ENCODE results near the gene KRT23. TPM values are rescaled to one million over a fixed set of nuclear protein-coding genes. Genes with fewer than 3 reads are reported as not detected.
A peak's percentile ranks its signal among the peaks of the same experiment; 100 is the strongest.

KRT23 gene
- total and polyA plus RNA-seq, 9 of the 15 experiments (the other 6 are each of a cell fraction or from before 2014, with no cell fraction given) = not detected

DNA sequence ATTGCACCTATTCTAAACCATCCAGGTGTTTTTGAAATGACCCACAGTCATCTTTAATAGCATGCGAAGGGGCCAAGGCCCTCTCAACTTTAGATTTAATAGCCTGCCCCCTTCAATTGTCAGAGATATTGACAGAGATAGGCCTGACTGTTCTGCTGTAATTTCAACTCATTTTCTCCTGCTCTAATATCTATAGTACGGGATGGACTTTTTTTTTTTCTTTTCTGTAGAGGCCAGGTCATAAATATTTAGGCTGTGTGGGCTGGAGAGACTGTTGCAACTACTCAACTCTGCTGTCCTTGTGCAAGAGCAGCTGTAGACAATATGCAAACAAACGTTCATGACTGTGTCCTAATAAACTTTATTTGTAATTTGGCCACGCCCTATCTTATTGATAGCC, 27.7 kb downstream of the KRT23 start:
- no peaks in the 10 kb centered on the region for H3K9me3 ChIP-seq (replicated peaks; ENCODE audit: control insufficient read depth, insufficient read depth, low read depth, low read length)
- POLR2A ChIA-PET = no interaction called here
- H3K79me2 ChIP-seq (ENCODE audit: control insufficient read depth, insufficient read depth, low read length) = no peaks in the 10 kb centered on the region
- BruUV-seq (replicated peaks) = no TSS peak
- no peak overlapping the region for H3K27ac ChIP-seq (ENCODE audit: extremely low read depth, low read depth, low read length)
- H3K4me1 ChIP-seq (replicated peaks in 1 of 2; ENCODE audit: control insufficient read depth in 2 of 2, insufficient read depth in 2 of 2, low read length in 2 of 2) = no peaks in the 10 kb centered on the region
- H3K9ac ChIP-seq (ENCODE audit: insufficient read depth in 1 of 2, low read depth in 2 of 2, low read length in 2 of 2) = no peak overlapping the region
- 0% methylated on average over 4 of the region's 4 CpGs for WGBS (ENCODE audit: insufficient coverage, low coverage, missing lambda C conversion rate)
- TF ChIP-seq, protein P1, sequence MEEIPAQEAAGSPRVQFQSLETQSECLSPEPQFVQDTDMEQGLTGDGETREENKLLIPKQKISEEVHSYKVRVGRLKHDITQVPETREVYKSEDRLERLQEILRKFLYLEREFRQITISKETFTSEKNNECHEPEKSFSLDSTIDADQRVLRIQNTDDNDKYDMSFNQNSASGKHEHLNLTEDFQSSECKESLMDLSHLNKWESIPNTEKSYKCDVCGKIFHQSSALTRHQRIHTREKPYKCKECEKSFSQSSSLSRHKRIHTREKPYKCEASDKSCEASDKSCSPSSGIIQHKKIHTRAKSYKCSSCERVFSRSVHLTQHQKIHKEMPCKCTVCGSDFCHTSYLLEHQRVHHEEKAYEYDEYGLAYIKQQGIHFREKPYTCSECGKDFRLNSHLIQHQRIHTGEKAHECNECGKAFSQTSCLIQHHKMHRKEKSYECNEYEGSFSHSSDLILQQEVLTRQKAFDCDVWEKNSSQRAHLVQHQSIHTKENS (CRISPR knock-in tag; IDR thresholded peaks at IDR 0.05) = no peak
- TF ChIP-seq HOXB6 (CRISPR knock-in tag; IDR thresholded peaks at IDR 0.05; ENCODE audit: borderline replicate concordance) = no peak
- CTCF ChIA-PET (ENCODE audit: low intra/inter-chr PET ratio) = interaction anchor here (0.7 to 3.8 kb wide), 10 partner anchors 107 to 753 kb away, joined by 3 to 36 read pairs (median 3); no protein-coding TSS in a partner anchor
- no peak overlapping the region for H3K4me2 ChIP-seq (ENCODE audit: insufficient read depth, low read length)
- DNase-seq (ENCODE audit: extremely low read depth in 1 of 4, low spot score in 3 of 4) (no peak), FAIRE-seq (no peak), ATAC-seq (no peak)
- peaks cover 28 to 35% of the 10 kb centered on the region in 2 experiments for H3K27me3 ChIP-seq (ENCODE audit: control insufficient read depth in 2 of 2, insufficient read depth in 2 of 2, low read length in 2 of 2)
- no peaks in the 10 kb centered on the region for H4K20me1 ChIP-seq (replicated peaks; ENCODE audit: control insufficient read depth, insufficient read depth, low read length)
- H3K4me3 ChIP-seq = no peak overlapping the region
- in situ Hi-C loops (cut with MboI) = loop anchor here (5.0 to 10.0 kb wide), 2 partner anchors 105 to 753 kb away; no protein-coding TSS in a partner anchor
- intact Hi-C loops (cut with micrococcal nuclease) = loop anchor here (1.0 to 10.0 kb wide), 7 partner anchors 106 to 757 kb away; no protein-coding TSS in a partner anchor
- H3K9me1 ChIP-seq (ENCODE audit: control insufficient read depth, insufficient read depth, low read length) = no peaks in the 10 kb centered on the region
- H2AFZ ChIP-seq (ENCODE audit: low read depth, low read length) = no peak overlapping the region
- no peaks in the 10 kb centered on the region for H3K36me3 ChIP-seq (ENCODE audit: control insufficient read depth, insufficient read depth, low read length)

DNA sequence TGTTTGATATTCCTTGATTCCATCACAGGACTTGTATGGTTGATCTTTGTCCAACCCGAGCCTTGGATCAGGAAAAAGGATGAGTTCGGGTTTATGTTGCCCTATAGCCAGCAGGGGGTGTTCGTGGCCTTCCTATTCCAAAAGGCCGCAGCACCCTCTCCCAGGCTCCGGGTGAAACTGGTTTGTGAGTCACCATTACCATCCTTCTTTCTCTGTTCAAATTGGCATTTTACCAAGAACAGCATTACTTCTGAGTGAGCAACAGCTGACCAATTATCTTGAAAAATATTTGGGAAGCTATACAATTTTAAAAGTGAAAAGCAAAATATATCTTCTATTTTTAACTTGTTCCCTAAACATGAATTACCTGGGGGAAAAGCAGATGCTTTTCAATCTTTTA, 28.1 kb downstream of the KRT23 start:
- H3K27me3 ChIP-seq (ENCODE audit: control insufficient read depth in 2 of 2, insufficient read depth in 2 of 2, low read length in 2 of 2) = peaks cover 32 to 37% of the 10 kb centered on the region in 2 experiments
- peak; percentile 97 for FAIRE-seq
- ChIA-PET CTCF (ENCODE audit: low intra/inter-chr PET ratio) (interaction anchor here (0.7 to 3.8 kb wide), 12 partner anchors 106 to 758 kb away, joined by 3 to 36 read pairs (median 4); no protein-coding TSS in a partner anchor), POLR2A (no interaction called here)
- H3K36me3 ChIP-seq (ENCODE audit: control insufficient read depth, insufficient read depth, low read length) = no peaks in the 10 kb centered on the region
- no peaks in the 10 kb centered on the region for H3K4me1 ChIP-seq (replicated peaks in 1 of 2; ENCODE audit: control insufficient read depth in 2 of 2, insufficient read depth in 2 of 2, low read length in 2 of 2)
- H3K4me3 ChIP-seq = no peak overlapping the region
- intact Hi-C loops (cut with micrococcal nuclease) (loop anchor here (1.0 to 10.0 kb wide), 7 partner anchors 106 to 757 kb away; no protein-coding TSS in a partner anchor), in situ Hi-C loops (cut with MboI) (loop anchor here (5.0 to 10.0 kb wide), 2 partner anchors 105 to 753 kb away; no protein-coding TSS in a partner anchor)
- H3K9me1 ChIP-seq (ENCODE audit: control insufficient read depth, insufficient read depth, low read length) = no peaks in the 10 kb centered on the region
- H3K4me2 ChIP-seq (ENCODE audit: insufficient read depth, low read length) = no peak overlapping the region
- peak; percentile 96 for ATAC-seq
- 0% methylated on average over 5 of the region's 5 CpGs for WGBS (ENCODE audit: insufficient coverage, low coverage, missing lambda C conversion rate)
- H2AFZ ChIP-seq (ENCODE audit: low read depth, low read length) = no peak overlapping the region
- no peak overlapping the region for H3K27ac ChIP-seq (ENCODE audit: extremely low read depth, low read depth, low read length)
- no peaks in the 10 kb centered on the region for H4K20me1 ChIP-seq (replicated peaks; ENCODE audit: control insufficient read depth, insufficient read depth, low read length)
- BruUV-seq (replicated peaks) = no TSS peak
- H3K9me3 ChIP-seq (replicated peaks; ENCODE audit: control insufficient read depth, insufficient read depth, low read depth, low read length) = no peaks in the 10 kb centered on the region
- peak; percentile 73 to 83 (median 75) for DNase-seq (ENCODE audit: extremely low read depth in 1 of 4, low spot score in 3 of 4)
- H3K79me2 ChIP-seq (ENCODE audit: control insufficient read depth, insufficient read depth, low read length) = no peaks in the 10 kb centered on the region
- H3K9ac ChIP-seq (ENCODE audit: insufficient read depth in 1 of 2, low read depth in 2 of 2, low read length in 2 of 2) = no peak overlapping the region
- TF ChIP-seq, protein P2, sequence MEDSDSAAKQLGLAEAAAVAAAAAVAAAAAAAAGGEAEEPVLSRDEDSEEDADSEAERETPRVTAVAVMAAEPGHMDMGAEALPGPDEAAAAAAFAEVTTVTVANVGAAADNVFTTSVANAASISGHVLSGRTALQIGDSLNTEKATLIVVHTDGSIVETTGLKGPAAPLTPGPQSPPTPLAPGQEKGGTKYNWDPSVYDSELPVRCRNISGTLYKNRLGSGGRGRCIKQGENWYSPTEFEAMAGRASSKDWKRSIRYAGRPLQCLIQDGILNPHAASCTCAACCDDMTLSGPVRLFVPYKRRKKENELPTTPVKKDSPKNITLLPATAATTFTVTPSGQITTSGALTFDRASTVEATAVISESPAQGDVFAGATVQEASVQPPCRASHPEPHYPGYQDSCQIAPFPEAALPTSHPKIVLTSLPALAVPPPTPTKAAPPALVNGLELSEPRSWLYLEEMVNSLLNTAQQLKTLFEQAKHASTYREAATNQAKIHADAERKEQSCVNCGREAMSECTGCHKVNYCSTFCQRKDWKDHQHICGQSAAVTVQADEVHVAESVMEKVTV (CRISPR knock-in tag; IDR thresholded peaks at IDR 0.05) = peak; percentile 86
- TF ChIP-seq ZFPM2 (CRISPR knock-in tag; IDR thresholded peaks at IDR 0.05) (no peak), RFX5 (IDR thresholded peaks at IDR 0.05; ENCODE audit: low read depth, low read length) (no peak), FOXK1 (CRISPR knock-in tag; IDR thresholded peaks at IDR 0.05; ENCODE audit: borderline replicate concordance) (no peak), ARNT (IDR thresholded peaks at IDR 0.05) (no peak), ARHGAP35 (IDR thresholded peaks at IDR 0.05; ENCODE audit: partially characterized antibody) (no peak), ZFP36 (IDR thresholded peaks at IDR 0.05; ENCODE audit: low read depth, low read length, partially characterized antibody) (no peak), MTA1 (IDR thresholded peaks at IDR 0.05; ENCODE audit: borderline replicate concordance) (no peak), MYBL2 (IDR thresholded peaks at IDR 0.05; ENCODE audit: low read depth) (no peak), MYBL2 (CRISPR knock-in tag; IDR thresholded peaks at IDR 0.05; ENCODE audit: borderline replicate concordance) (no peak), GTF2F1 (IDR thresholded peaks at IDR 0.05; ENCODE audit: low read depth, low read length) (no peak), HMG20A (CRISPR knock-in tag; conservative IDR thresholded peaks at IDR 0.05) (no peak)

All from K562 (cell line).